Panc1 (cell line): ENCODE measurements around the gene DTYMK. TPM values are rescaled to one million over a fixed set of nuclear protein-coding genes. Genes with fewer than 3 reads are reported as not detected.

Experiments
- ATAC-seq: fragments of 200-7000 bp; cut with Tn5 transposase; 2 replicates; pipeline ENCODE4 v1.9.1; 2020; ENCODE audit warnings: mild to moderate bottlenecking, moderate library complexity
- BruUV-seq: library from RNA; stranded (reverse); fragments of 400-500 nt; replicated peaks from 2 replicates; lab custom pipeline; 2021; lab: Mats Ljungman, UMichigan
- CTCF ChIA-PET: fragments of 300-600 bp; sonication (Branson Sonifier 250); formaldehyde crosslinking; loops from one replicate; lab custom pipeline; 2022; ENCODE audit warnings: antibody characterized with exemption; lab: Charles Lee
- POLR2A ChIA-PET: fragments of 300-600 bp; sonication (Branson Sonifier 250); formaldehyde crosslinking; loops from one replicate; lab custom pipeline; 2022; ENCODE audit warnings: antibody characterized with exemption; lab: Charles Lee
- DNase-seq: peaks from one replicate; pipeline ENCODE4 v3.0.0-alpha.2; 2010; ENCODE audit warnings: low read depth, low spot score
- H3K27ac ChIP-seq: 2 replicates; pipeline ENCODE4 v1.5.1; 2011; ENCODE audit warnings: mild to moderate bottlenecking, low read length, inconsistent platforms
- H3K27me3 ChIP-seq: fragments of 200-500 bp; sonication (Bioruptor generic); 2 replicates; pipeline ENCODE4 v1.6.0; 2014; ENCODE audit warnings: low read length, inconsistent platforms; ENCODE audit not compliant: control insufficient read depth, insufficient read depth
- H3K36me3 ChIP-seq: fragments of 200-500 bp; sonication (Bioruptor generic); 2 replicates; pipeline ENCODE4 v1.5.1; 2014; ENCODE audit warnings: inconsistent platforms, mild to moderate bottlenecking, low read length, moderate library complexity; ENCODE audit not compliant: control insufficient read depth, insufficient read depth
- H3K4me1 ChIP-seq: 2 replicates; pipeline ENCODE4 v1.5.1; 2011; ENCODE audit warnings: inconsistent platforms, mild to moderate bottlenecking, low read length, moderate library complexity; ENCODE audit not compliant: control insufficient read depth, insufficient read depth
- H3K4me3 ChIP-seq, 2 experiments: 2 replicates each; pipeline ENCODE4 v1.5.1; 2011 to 2012; ENCODE audit warnings: low read depth in 2 of 2, low read length in 2 of 2, mild to moderate bottlenecking in 2 of 2, inconsistent platforms in 1 of 2, moderate library complexity in 1 of 2
- H3K9me3 ChIP-seq: fragments of 200-500 bp; sonication (Bioruptor generic); 2 replicates; pipeline ENCODE4 v1.5.1; 2014; ENCODE audit warnings: low read depth, mild to moderate bottlenecking, inconsistent platforms, low read length, moderate library complexity; ENCODE audit not compliant: control insufficient read depth, insufficient read depth
- CTCF ChIP-seq: fragments of 450-650 bp; IDR thresholded peaks from 2 replicates; pipeline ENCODE4 v1.5.1; 2017; ENCODE audit warnings: mild to moderate bottlenecking
- POLR2AphosphoS5 ChIP-seq: IDR thresholded peaks from 2 replicates; pipeline ENCODE4 v1.6.1; 2012; ENCODE audit warnings: mild to moderate bottlenecking, low read depth, low read length, moderate library complexity
- REST ChIP-seq, 2 experiments: IDR thresholded peaks; 2 replicates each; pipeline ENCODE4 v1.6.1; 2011 to 2012; ENCODE audit warnings: low read depth in 2 of 2, control low read depth in 1 of 2, low read length in 1 of 2, mild to moderate bottlenecking in 1 of 2, moderate library complexity in 1 of 2; ENCODE audit not compliant: insufficient read depth in 1 of 2
- SIN3A ChIP-seq: IDR thresholded peaks from 2 replicates; pipeline ENCODE4 v1.6.1; 2012; ENCODE audit warnings: low read depth, mild to moderate bottlenecking, low read length, moderate library complexity, borderline replicate concordance; ENCODE audit not compliant: insufficient read depth
- TCF7L2 ChIP-seq: IDR thresholded peaks from 2 replicates; pipeline ENCODE4 v1.6.1; 2011; ENCODE audit warnings: mild to moderate bottlenecking, low read depth, low read length, inconsistent platforms
- in situ Hi-C: cut with HindIII; loops from 2 replicates; pipeline ENCODE4 v1.10.0; 2016; ENCODE audit warnings: low sequenced_read_pairs, low pct_unique_long_range_greater_than_20kb
- intact Hi-C: fragments of 100-400 bp; cut with micrococcal nuclease; formaldehyde crosslinking; loops from one replicate; pipeline ENCODE4 v1.10.0; 2022; ENCODE audit not compliant: unreplicated experiment
- total RNA-seq: library from RNA; stranded (reverse); gene quantifications from one replicate; pipeline ENCODE4 v1.2.1, GENCODE V29; 2021; ENCODE audit not compliant: unreplicated experiment

Gene DTYMK
- total RNA-seq, 1 experiment from 2014 or later: 122 TPM

GRCh38 chr2:241703032-241703604 is 16.5 kb upstream of the DTYMK start:
- intact Hi-C loops: no loop called here

More at GRCh38 chr2:241703032-241703604, 16.5 kb upstream of the DTYMK start:
- CTCF ChIA-PET: no interaction called here
- POLR2A ChIA-PET: no interaction called here
- H3K27me3 ChIP-seq: no peaks in the 10 kb centered on the region
- H3K4me3 ChIP-seq: peak overlapping the region; percentile 71 to 77
- TSS peak; percentile 62 for BruUV-seq
- ATAC-seq (no peak), DNase-seq (no peak)
- no peak for TF ChIP-seq REST (IDR thresholded peaks at IDR 0.05; ENCODE audit: insufficient read depth in 1 of 2, low read depth in 2 of 2, low read length in 1 of 2)
- TF ChIP-seq SIN3A: no peak
- TF ChIP-seq POLR2AphosphoS5: no peak
- TF ChIP-seq CTCF: no peak
- no peak for TF ChIP-seq TCF7L2
- no peaks in the 10 kb centered on the region for H3K9me3 ChIP-seq
- peak overlapping the region; percentile 71 for H3K27ac ChIP-seq
- in situ Hi-C loops: no loop called here
- no peaks in the 10 kb centered on the region; the same call in 1 of the 2 replicates for H3K36me3 ChIP-seq
- peaks cover 10% of the 10 kb centered on the region for H3K4me1 ChIP-seq
